Aorta (tissue), 5 donors: ENCODE data around the gene LYZL2. TPM values are rescaled to one million over a fixed set of nuclear protein-coding genes. Genes with fewer than 3 reads are reported as not detected.
"Not testable (repeated sequence)": the region's sequence is repeated elsewhere in the genome, so short reads cannot be mapped to it uniquely, and the experiment has no call there.

Source experiments
- ATAC-seq: fragments of 200-7000 bp; cut with Tn5 transposase; one replicate; pipeline ENCODE4 v1.9.1; 2022; ENCODE audit warnings: moderate library complexity; ENCODE audit not compliant: low FRiP score
- DNase-seq, 2 donors: peaks; one replicate each; pipeline ENCODE4 v3.0.0-alpha.2; 2020
- H3K27ac ChIP-seq, 2 donors: one replicate each; pipeline ENCODE4 v1.5.1; 2013; ENCODE audit warnings: low read length in 2 of 2, mild to moderate bottlenecking in 2 of 2, moderate library complexity in 2 of 2, control low read depth in 1 of 2, inconsistent platforms in 1 of 2, low read depth in 1 of 2
- H3K27me3 ChIP-seq, 2 donors: one replicate each; pipeline ENCODE4 v1.6.1; 2013; ENCODE audit warnings: control low read depth in 1 of 2, low read length in 1 of 2, mild to moderate bottlenecking in 1 of 2, moderate library complexity in 1 of 2; ENCODE audit not compliant: insufficient read depth in 2 of 2, control insufficient read depth in 1 of 2
- H3K36me3 ChIP-seq, 2 donors: one replicate each; pipeline ENCODE4 v1.6.1; 2013; ENCODE audit warnings: control low read depth in 1 of 2, low read length in 1 of 2, mild to moderate bottlenecking in 1 of 2; ENCODE audit not compliant: insufficient read depth in 2 of 2, control insufficient read depth in 1 of 2
- H3K4me1 ChIP-seq, 2 donors: one replicate each; pipeline ENCODE4 v1.6.1; 2013; ENCODE audit warnings: low read length in 2 of 2, control low read depth in 1 of 2, mild to moderate bottlenecking in 1 of 2, moderate library complexity in 1 of 2; ENCODE audit not compliant: insufficient read depth in 2 of 2, control insufficient read depth in 1 of 2
- H3K4me3 ChIP-seq, 2 donors: one replicate each; pipeline ENCODE4 v1.5.1; 2013; ENCODE audit warnings: low read length in 2 of 2, control low read depth in 1 of 2, mild to moderate bottlenecking in 1 of 2
- H3K9me3 ChIP-seq: one replicate; pipeline ENCODE4 v1.6.1; 2013; ENCODE audit warnings: mild to moderate bottlenecking, low read length; ENCODE audit not compliant: control insufficient read depth
- WGBS, 2 donors: extraction: QIAGEN DNeasy Blood & Tissue Kit; methylation state at CpG; one replicate each; pipeline ENCODE4 v1.1.7; 2013; 5-methylcytosine and 5-hydroxymethylcytosine counted together
- intact Hi-C, 2 donors: fragments of 100-400 bp; cut with DNase I; formaldehyde crosslinking; loops; one replicate each; pipeline versions ENCODE4 v1.14.2 to v1.15.0; 2022
- polyA plus RNA-seq, 2 donors: library from polyadenylated mRNA; stranded (reverse); fragments of 200-250 nt; gene quantifications; one replicate each; pipeline ENCODE4 v1.2.3, GENCODE V29; 2013
- total RNA-seq, 2 donors: library from RNA; stranded (reverse); fragmentation: NEBNext Ultra II Directional; extraction: Animal tissue kit (Norgen Biotek cat#: 25700); gene quantifications; one replicate each; pipeline ENCODE4 v1.2.1, GENCODE V29; 2021
- donor health status: healthy with polysubstance abuse.
- donor health status: Bipolar disorder and iron deficiency.
- donor health status: DM: no; HTN: no; CAD: no.
- donor health status: DM: no; HTN: no; CAD: no.
- donor health status: DM: yes; HTN: yes; CAD: no.

The LYZL2 gene
- total and polyA plus RNA-seq, 4 donors, result not detected

DNA sequence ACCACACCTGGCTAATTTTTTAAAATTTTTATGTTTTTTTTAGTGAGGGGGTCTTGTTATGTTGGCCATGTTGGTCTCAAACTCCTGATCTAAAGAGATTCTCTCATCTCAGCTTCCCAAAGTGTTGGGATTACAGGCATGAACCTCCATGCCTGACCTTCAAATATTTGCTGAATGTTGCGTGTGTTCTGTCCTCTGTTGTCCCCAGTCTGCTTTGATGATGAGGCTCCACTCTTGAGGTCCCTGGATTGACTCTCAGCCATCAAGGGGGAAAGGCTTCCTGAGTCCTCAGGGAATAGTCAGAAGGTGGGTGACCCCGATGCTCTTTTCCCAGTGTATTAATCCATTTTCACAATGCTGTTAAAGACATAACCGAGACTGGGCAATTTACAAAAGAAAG lies 26.0 kb downstream of the LYZL2 start:
- no peaks in the 10 kb centered on the region for H3K36me3 ChIP-seq
- no peak overlapping the region for H3K4me3 ChIP-seq
- H3K9me3 ChIP-seq, result no peaks in the 10 kb centered on the region
- no peak overlapping the region for H3K27ac ChIP-seq
- H3K27me3 ChIP-seq, result no peaks in the 10 kb centered on the region
- intact Hi-C loops, result no loop called here
- no peaks in the 10 kb centered on the region for H3K4me1 ChIP-seq
- ATAC-seq, result no peak
- 83 to 97% methylated on average over 3 of the region's 3 CpGs for WGBS, 2 donors
- DNase-seq, result no peak

DNA sequence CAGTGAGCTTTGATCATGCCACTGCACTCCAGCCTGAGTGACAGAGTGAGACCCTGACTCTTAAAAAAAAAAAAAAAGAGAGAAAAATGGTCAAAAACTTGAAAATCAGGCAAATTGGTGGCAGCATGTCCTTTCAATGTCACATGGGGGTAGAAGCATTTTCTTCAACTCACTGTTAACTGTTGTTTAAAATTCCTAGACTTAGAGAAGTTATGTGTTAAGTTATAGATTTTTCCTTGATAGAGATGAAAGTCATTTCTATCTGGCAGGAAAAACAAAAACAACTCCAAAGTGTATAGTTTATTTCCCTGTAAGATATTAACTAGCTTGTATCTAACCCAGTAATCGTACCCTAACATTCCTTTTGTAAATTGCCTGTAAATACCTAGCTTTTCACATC lies 26.8 kb downstream of the LYZL2 start:
- 95 to 98% methylated on average over 1 of the region's 1 CpG for WGBS, 2 donors
- H3K36me3 ChIP-seq, result no peaks in the 10 kb centered on the region
- H3K27me3 ChIP-seq, result no peaks in the 10 kb centered on the region
- H3K4me3 ChIP-seq, result no peak overlapping the region
- H3K27ac ChIP-seq, result no peak overlapping the region
- DNase-seq (no peak), ATAC-seq (no peak)
- no peaks in the 10 kb centered on the region for H3K4me1 ChIP-seq
- H3K9me3 ChIP-seq, result no peaks in the 10 kb centered on the region
- intact Hi-C loops, result no loop called here

DNA sequence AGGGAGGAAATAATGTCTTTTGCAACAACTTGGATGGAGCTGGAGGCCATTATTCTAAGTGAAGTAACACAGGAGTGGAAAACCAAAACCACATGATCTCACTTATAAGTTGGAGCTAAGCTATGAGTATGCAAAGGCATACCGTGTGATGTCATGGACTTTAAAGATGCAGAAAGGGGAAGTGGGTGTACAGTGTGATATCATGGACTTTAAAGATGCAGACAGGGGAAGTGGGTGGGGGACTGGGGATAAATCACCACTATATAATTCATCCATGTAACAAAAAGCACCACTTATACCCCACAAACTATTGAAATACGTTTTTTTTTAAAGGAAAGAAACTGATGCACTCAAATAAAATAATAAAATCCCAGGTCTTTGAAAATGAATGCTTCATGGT lies 29.5 kb downstream of the LYZL2 start:
- WGBS, 2 donors, result 55 to 75% methylated on average over 2 of the region's 2 CpGs
- intact Hi-C loops, result no loop called here
- no peaks in the 10 kb centered on the region for H3K9me3 ChIP-seq
- ATAC-seq (no peak), DNase-seq (no peak)
- H3K4me3 ChIP-seq, result no peak overlapping the region
- no peaks in the 10 kb centered on the region for H3K36me3 ChIP-seq
- H3K4me1 ChIP-seq, result no peaks in the 10 kb centered on the region
- no peaks in the 10 kb centered on the region for H3K27me3 ChIP-seq
- no peak overlapping the region for H3K27ac ChIP-seq

DNA sequence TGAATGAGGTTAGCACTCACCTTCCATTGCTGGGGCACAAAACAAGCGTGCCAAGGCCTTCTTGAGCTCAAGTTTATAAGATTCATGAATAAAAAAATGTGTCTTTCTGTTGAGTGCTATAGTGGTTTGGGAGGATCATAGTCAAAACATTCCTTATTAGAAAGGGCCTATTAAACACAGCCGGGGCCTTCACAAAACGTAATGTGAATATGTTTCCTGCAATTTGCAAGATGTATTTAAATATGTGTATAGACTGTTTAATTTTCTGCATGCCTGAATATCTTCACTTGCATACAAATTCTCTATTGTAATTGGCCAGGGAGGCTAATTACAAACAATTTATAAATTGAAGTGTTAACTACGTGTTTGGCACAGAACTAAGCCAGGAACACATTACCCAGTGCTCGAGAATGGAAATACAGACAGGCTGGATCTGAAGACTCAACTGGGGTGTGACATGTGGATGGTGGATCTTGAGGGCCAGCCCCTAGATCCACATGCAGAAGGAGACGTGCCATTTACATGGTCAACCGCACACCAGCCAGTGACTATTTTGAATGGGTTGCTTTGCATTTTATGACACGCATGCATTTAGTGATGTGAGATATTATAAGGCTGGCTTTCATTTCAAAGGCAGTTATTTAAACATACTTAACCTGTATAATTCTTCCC lies 31.3 kb downstream of the LYZL2 start:
- Histone ChIP-seq H3K4me1 (no peaks in the 10 kb centered on the region), H3K9me3 (no peaks in the 10 kb centered on the region), H3K27ac (no peak overlapping the region), H3K27me3 (no peaks in the 10 kb centered on the region), H3K36me3 (no peaks in the 10 kb centered on the region), H3K4me3 (no peak overlapping the region)
- WGBS, 2 donors, result 95 to 97% methylated on average over 8 of the region's 8 CpGs
- intact Hi-C loops, result no loop called here
- DNase-seq, result no peak
- no peak for ATAC-seq

DNA sequence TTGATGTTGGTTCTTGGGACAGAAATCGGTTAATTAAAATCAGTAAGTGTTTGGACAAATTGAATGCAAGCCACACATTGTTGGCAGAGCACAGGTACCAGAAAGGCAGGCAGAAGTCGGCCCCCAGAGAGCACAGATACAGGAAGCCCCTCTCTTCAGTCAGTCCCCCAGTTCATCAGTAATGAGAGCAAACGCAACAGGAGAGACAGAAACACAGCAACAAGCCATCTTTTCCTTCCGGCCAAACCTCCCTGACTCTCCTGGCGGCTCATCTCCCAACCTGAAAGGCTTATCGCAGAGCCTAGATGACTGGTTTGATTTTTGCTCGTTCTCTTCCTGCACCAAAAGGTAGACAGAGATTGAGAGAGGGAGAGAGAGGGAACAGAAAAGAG lies 32.1 kb downstream of the LYZL2 start:
- H3K9me3 ChIP-seq, DNase-seq, H3K27me3 ChIP-seq, H3K27ac ChIP-seq, ATAC-seq, H3K4me1 ChIP-seq, intact Hi-C loops, H3K36me3 ChIP-seq, H3K4me3 ChIP-seq: not testable (repeated sequence)
- 85 to 90% methylated on average over 6 to 7 of the region's 7 CpGs for WGBS, 2 donors

DNA sequence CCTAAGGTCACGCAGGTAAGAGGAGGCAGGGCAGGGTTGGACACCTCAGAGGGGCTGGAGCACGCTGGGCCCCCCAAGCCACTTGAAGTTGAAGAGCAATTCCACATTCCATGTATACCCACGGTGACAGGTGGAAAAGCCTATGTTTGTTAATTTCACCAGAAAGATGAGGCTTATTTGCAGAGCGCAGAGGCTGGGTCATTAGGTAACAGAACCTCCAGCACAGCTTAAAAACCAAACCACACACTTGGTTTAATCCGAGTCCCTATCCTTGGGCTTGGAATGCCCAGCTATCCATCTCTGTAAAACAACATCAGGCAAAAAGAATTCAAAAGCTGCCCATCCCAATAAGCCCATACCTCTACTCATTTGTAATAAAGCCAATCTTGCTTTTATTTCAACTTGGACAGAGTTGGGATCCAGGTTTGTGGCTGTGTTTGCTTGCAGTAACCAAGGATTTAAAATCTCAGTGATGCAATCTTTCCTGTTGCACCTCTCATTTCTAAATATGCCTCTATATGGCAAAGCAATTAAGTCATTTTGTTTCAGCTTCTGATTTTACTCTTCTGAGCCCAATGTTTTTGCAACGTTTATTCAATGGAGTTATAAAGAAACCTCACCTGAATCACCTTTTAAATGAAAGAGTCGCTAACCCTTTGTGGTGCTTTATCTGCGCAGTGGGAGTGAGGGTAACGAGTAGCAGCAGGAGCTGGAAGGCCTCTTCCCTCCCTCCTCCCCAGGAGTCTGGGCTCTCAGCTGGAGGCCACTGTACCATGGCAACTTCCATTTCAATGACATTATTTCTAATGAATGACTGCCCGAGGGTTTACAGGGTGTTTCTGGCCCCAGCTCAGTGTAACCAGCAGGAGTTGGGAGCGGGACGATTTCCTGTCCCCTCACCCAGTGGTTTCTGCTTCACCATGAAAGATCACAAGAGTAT lies 32.8 kb downstream of the LYZL2 start:
- intact Hi-C loops, DNase-seq, H3K4me1 ChIP-seq, H3K9me3 ChIP-seq, H3K27me3 ChIP-seq, H3K36me3 ChIP-seq, ATAC-seq, H3K4me3 ChIP-seq, H3K27ac ChIP-seq: not testable (repeated sequence)
- 82 to 84% methylated on average over 11 to 12 of the region's 12 CpGs for WGBS, 2 donors

DNA sequence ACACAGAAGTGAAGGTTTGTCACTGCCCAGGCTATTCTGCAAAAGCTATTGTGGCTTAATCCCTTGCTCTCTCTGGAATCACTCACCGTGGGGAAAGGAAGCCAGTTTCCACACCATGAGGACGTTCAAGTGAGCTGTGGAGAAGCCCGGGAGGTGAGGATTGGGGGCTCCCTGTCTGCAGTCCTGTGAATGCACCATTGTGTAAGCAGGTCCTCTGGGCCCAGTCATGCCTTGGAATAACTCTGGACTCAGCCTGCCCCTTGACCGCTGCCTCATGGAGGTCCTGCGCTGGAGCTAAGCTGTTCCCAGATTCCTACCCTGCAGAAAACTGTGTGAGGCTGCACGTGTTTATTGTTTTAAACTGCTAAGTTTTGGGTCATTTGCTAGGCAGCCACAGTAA lies 33.5 kb downstream of the LYZL2 start:
- no peak for DNase-seq

DNA sequence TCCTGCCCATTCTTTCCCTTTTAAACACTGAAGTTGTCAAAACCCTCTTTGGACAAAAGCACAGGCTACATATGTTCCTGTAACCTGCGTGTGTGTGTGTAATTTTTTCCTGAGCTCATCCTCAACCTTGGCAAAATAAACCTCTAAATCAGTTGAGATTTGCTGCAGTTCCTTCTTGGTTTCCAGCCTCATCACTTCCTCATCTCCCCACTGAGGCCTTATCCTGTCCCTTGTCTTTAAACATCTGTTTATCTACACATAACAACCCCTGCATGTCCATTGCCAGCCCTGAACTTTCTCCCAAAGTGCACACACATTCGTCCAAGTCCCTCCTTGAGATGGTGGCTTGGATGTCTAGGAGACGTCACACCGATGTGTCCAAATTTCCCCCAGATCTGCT lies 35.5 kb downstream of the LYZL2 start:
- intact Hi-C loops, result loop anchor here in 1 of 2 donors (5.0 kb wide), 1 partner anchor 182 kb away; no protein-coding TSS in a partner anchor

More for the DNA sequence above, 33.5 kb downstream of the LYZL2 start:
- intact Hi-C loops, result no loop called here
- WGBS, 2 donors, result 74 to 87% methylated on average over 6 of the region's 6 CpGs
- no peak for ATAC-seq
- Histone ChIP-seq H3K27ac (no peak overlapping the region), H3K36me3 (no peaks in the 10 kb centered on the region), H3K9me3 (no peaks in the 10 kb centered on the region), H3K4me1 (no peaks in the 10 kb centered on the region), H3K4me3 (no peak overlapping the region), H3K27me3 (no peaks in the 10 kb centered on the region)

More for the DNA sequence above, 35.5 kb downstream of the LYZL2 start:
- 74 to 83% methylated on average over 4 of the region's 4 CpGs for WGBS, 2 donors
- Histone ChIP-seq H3K27me3 (no peaks in the 10 kb centered on the region), H3K9me3 (no peaks in the 10 kb centered on the region), H3K4me3 (no peak overlapping the region), H3K27ac (no peak overlapping the region), H3K4me1 (no peaks in the 10 kb centered on the region), H3K36me3 (no peaks in the 10 kb centered on the region)
- ATAC-seq (no peak), DNase-seq (no peak)
